ENCODE measurements around the gene CCDC91. TPM values are rescaled to one million over a fixed set of nuclear protein-coding genes. Genes with fewer than 3 reads are reported as not detected.

Gene CCDC91
- polyA plus RNA-seq, 1 donor (not counting 4 experiments of a cell fraction or from before 2014, with no cell fraction given) = 26.5 TPM

GRCh38 chr12:28563286-28563685 is 373.0 kb downstream of the CCDC91 start:
- dilution Hi-C loops (cut with MboI; ENCODE audit: extremely low pct_ligation_motif_present, low sequenced_read_pairs) = no loop called here
- H2AFZ ChIP-seq (ENCODE audit: control insufficient read depth, low read length) = no peak overlapping the region
- no peak overlapping the region for H3K4me2 ChIP-seq (ENCODE audit: control insufficient read depth, extremely low read depth, insufficient read depth, low read depth, low read length)
- FAIRE-seq (no peak), DNase-seq (ENCODE audit: low read depth, low spot score) (no peak)
- H3K27me3 ChIP-seq (ENCODE audit: control insufficient read depth, extremely low read depth, insufficient read depth, low read length) = no peaks in the 10 kb centered on the region
- H3K9me1 ChIP-seq (ENCODE audit: control insufficient read depth, extremely low read depth, insufficient read depth, low read length) = no peaks in the 10 kb centered on the region
- no peaks in the 10 kb centered on the region for H3K4me1 ChIP-seq (ENCODE audit: control insufficient read depth, extremely low read depth, insufficient read depth, low read length)
- TF ChIP-seq EZH2 (IDR thresholded peaks at IDR 0.05; ENCODE audit: low read length) = no peak
- TF ChIP-seq CTCF (optimal IDR thresholded peaks at IDR 0.05 in 1 of 3, IDR thresholded peaks at IDR 0.05 in 1 of 3, conservative IDR thresholded peaks at IDR 0.05 in 1 of 3; ENCODE audit: extremely low read depth in 1 of 3, insufficient read depth in 2 of 3, low read length in 3 of 3) = no peak
- H3K9ac ChIP-seq (ENCODE audit: control insufficient read depth, extremely low read depth, insufficient read depth, low read length) = no peak overlapping the region
- H4K20me1 ChIP-seq (ENCODE audit: control insufficient read depth, extremely low read depth, insufficient read depth, low read length) = no peaks in the 10 kb centered on the region
- H3K9me3 ChIP-seq (ENCODE audit: control insufficient read depth, low read depth, low read length) = no peaks in the 10 kb centered on the region
- H3K4me3 ChIP-seq (ENCODE audit: control insufficient read depth in 2 of 3, extremely low read depth in 1 of 3, insufficient read depth in 2 of 3, low read depth in 1 of 3, low read length in 3 of 3) = no peak overlapping the region
- H3K79me2 ChIP-seq (ENCODE audit: control insufficient read depth, insufficient read depth, low read length) = no peaks in the 10 kb centered on the region
- H3K27ac ChIP-seq (ENCODE audit: control insufficient read depth, insufficient read depth, low read length) = no peak overlapping the region
- no peaks in the 10 kb centered on the region for H3K36me3 ChIP-seq (ENCODE audit: control insufficient read depth in 2 of 2, extremely low read depth in 1 of 2, insufficient read depth in 2 of 2, low read length in 2 of 2)

- H3K9me3 ChIP-seq (ENCODE audit: control insufficient read depth, low read depth, low read length) = no peaks in the 10 kb centered on the region
- H4K20me1 ChIP-seq (ENCODE audit: control insufficient read depth, extremely low read depth, insufficient read depth, low read length) = no peaks in the 10 kb centered on the region
- H3K9me1 ChIP-seq (ENCODE audit: control insufficient read depth, extremely low read depth, insufficient read depth, low read length) = no peaks in the 10 kb centered on the region
- H3K27me3 ChIP-seq (ENCODE audit: control insufficient read depth, extremely low read depth, insufficient read depth, low read length) = no peaks in the 10 kb centered on the region
- TF ChIP-seq CTCF (optimal IDR thresholded peaks at IDR 0.05 in 1 of 3, IDR thresholded peaks at IDR 0.05 in 1 of 3, conservative IDR thresholded peaks at IDR 0.05 in 1 of 3; ENCODE audit: extremely low read depth in 1 of 3, insufficient read depth in 2 of 3, low read length in 3 of 3) (no peak), EZH2 (IDR thresholded peaks at IDR 0.05; ENCODE audit: low read length) (no peak)
- H3K4me3 ChIP-seq (ENCODE audit: control insufficient read depth in 2 of 3, extremely low read depth in 1 of 3, insufficient read depth in 2 of 3, low read depth in 1 of 3, low read length in 3 of 3) = no peak overlapping the region
- H3K4me1 ChIP-seq (ENCODE audit: control insufficient read depth, extremely low read depth, insufficient read depth, low read length) = no peaks in the 10 kb centered on the region
- DNase-seq (ENCODE audit: low read depth, low spot score) (no peak), FAIRE-seq (no peak)
- H2AFZ ChIP-seq (ENCODE audit: control insufficient read depth, low read length) = no peak overlapping the region
- no peak overlapping the region for H3K4me2 ChIP-seq (ENCODE audit: control insufficient read depth, extremely low read depth, insufficient read depth, low read depth, low read length)
- H3K36me3 ChIP-seq (ENCODE audit: control insufficient read depth in 2 of 2, extremely low read depth in 1 of 2, insufficient read depth in 2 of 2, low read length in 2 of 2) = no peaks in the 10 kb centered on the region
- H3K9ac ChIP-seq (ENCODE audit: control insufficient read depth, extremely low read depth, insufficient read depth, low read length) = no peak overlapping the region
- dilution Hi-C loops (cut with MboI; ENCODE audit: extremely low pct_ligation_motif_present, low sequenced_read_pairs) = no loop called here
- no peak overlapping the region for H3K27ac ChIP-seq (ENCODE audit: control insufficient read depth, insufficient read depth, low read length)
- H3K79me2 ChIP-seq (ENCODE audit: control insufficient read depth, insufficient read depth, low read length) = no peaks in the 10 kb centered on the region
Observed at GRCh38 chr12:28563936-28564335, 373.7 kb downstream of the CCDC91 start.
